Tongue (tissue), 2 donors: ENCODE data around the gene AHDC1. TPM values are rescaled to one million over a fixed set of nuclear protein-coding genes. Genes with fewer than 3 reads are reported as not detected.
"Not testable (repeated sequence)": the region's sequence is repeated elsewhere in the genome, so short reads cannot be mapped to it uniquely, and the experiment has no call there.

Experiments
- DNase-seq: peaks from one replicate; pipeline ENCODE4 v3.0.0-alpha.2; 2015
- total RNA-seq: library from RNA; depleted of rRNA; stranded (reverse); fragments of >200 nt; gene quantifications from one replicate; pipeline ENCODE4 v1.2.3, GENCODE V29; 2014

AHDC1 gene
- total RNA-seq, 1 donor from 2014 or later: 50.8 TPM

DNA sequence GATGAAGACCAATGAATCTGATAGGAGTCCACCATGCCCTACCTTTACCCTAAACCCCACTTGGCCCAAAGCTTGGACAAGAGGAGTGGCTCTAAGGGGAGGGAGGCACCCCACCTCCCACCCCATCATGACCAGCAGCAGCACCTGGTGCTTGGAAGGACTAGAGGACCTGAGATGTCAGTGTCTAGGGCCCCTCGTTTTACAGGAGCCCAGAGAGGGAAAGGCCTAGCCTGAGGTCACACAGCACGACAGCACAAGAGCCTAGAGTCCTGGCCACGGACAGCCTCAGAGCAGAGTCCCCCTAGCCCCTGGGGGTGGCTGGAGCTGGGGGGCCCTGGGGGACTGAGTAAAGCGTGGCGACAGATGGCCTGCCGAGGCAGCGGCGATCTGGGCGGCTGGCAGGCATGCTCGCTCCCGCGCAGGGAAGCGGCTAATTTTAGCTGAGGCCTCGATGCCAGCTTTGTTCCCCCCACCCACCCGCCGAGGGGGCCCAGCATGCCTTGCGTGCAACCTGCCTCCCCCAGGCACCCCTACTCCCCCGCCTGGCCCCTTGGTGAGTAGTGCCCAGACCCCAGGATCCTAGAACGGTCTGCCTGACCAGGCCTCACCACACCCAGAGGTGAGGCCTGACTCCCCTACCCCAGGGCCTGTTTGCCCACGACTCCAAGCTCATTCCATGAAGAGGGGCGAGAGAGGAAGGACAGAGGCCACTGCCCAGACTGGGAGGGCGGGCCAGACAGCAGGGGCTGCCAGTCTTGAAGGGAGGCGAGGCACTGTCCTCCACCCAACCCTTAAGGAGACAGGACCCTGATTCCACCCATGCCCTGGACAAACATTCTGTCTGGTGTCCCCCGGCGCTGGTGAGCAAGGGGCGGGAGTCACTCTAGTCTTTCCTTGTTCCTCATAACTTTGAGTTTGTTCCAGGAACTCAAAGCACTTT, 39.0 kb downstream of the AHDC1 start:
- DNase-seq: peak; percentile 87

- DNase-seq: no peak
Measured at GRCh38 chr1:27563591-27564471, 40.1 kb downstream of the AHDC1 start.

GRCh38 chr1:27563341-27563590, 40.7 kb downstream of the AHDC1 start:
- DNase-seq: no peak

DNA sequence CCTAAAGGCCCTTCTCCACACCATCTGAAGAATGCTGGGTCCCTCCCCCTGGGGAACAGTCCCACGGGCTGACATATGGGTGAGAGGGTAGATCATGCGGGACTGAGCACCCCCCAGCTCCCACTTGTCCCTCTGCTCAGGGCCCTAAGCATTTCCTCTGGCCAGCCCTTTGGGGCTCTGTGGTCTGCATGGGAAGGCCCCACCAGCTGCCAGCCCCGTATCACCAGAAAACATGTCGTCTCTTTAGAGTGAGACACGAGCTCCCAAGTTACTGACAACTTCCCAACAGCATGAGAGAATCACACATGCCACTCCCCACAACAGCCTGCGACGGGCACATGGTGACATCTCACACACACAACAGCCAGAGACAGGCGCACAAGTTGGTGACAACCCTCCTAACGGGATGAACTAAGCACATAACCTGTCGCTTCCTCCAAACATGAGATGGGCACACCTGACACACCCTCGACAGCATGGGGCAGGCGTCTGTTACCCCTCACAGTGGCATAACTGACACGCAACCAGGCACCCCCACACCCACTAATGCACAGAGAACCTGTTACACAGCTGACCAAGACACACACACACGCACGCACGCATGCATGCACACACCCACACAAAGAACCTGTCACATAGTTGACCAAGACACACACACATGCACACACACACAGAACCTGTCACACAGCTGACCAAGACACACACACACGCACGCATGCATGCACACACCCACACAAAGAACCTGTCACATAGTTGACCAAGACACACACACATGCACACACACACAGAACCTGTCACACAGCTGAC, 41.2 kb downstream of the AHDC1 start:
- no peak for DNase-seq

- no peak for DNase-seq
Measured at GRCh38 chr1:27562021-27562420, 41.9 kb downstream of the AHDC1 start.

DNA sequence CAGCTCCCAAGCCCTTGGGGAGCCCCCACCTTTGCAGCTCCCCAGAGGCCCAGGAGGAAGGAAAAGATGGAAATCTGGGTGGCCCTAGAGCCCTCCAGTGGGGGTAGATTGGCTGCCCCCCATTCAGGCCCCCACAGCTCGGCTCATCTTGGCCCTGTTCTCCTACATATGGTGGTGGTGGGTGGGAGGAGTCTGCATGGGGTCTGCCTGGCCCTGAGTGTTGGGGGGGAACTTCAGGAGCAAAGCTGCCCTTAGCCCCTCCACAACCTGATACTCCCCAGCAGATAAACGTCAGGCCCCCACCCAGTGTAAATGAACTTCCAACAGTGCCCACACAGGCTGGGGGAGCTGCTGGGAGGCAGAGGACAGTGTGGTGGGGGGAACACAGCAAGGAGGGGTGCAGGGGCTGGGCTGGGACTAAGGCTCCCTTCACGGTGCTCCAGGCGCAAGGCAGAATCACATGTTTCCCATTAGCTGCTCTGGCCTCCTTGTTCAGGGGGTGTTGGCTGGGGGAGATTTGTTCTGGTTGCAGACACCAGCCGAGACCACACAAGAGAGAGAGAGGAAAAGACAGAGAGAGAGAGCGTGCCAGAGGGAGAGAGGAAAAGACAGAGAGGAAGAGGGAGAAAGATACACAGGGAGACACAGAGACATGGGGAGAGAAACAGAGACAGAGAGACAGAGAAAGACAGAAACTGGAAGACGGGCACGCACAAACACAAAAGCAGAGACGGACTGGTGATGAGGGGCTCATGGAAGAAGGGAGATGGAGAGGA, 42.6 kb downstream of the AHDC1 start:
- DNase-seq: peak; percentile 89

GRCh38 chr1:27560268-27561123, 43.4 kb downstream of the AHDC1 start:
- DNase-seq: no peak

DNA sequence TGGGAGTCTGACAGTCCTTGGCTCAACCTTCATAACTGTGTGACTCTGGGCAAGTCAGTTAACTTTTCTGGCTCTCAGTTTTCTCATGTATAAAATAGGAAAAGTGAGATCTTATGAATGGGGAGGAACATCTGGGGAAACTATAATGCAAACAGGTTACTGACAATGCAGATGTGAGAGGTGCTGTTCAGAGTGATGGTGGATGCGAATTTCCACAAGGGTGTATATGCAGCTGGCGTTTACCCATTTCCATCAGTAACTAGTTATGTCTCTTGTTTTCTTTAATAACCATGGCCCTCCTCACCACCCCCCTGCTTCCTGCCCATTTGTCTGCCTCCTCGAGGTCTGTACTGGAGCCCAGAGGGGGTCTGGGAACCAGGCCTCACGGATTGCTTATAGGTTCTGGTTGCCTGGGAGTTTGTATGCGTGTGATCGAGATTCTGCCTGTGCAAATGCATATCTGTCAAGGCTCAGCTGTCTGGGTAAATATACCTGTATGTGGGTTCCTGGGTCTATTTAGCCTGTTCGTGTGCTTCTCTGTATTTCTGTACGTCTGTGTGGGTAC, 44.4 kb downstream of the AHDC1 start:
- DNase-seq: no peak

GRCh38 chr1:27557596-27558340, 46.2 kb downstream of the AHDC1 start:
- DNase-seq: peak; percentile 63

DNA sequence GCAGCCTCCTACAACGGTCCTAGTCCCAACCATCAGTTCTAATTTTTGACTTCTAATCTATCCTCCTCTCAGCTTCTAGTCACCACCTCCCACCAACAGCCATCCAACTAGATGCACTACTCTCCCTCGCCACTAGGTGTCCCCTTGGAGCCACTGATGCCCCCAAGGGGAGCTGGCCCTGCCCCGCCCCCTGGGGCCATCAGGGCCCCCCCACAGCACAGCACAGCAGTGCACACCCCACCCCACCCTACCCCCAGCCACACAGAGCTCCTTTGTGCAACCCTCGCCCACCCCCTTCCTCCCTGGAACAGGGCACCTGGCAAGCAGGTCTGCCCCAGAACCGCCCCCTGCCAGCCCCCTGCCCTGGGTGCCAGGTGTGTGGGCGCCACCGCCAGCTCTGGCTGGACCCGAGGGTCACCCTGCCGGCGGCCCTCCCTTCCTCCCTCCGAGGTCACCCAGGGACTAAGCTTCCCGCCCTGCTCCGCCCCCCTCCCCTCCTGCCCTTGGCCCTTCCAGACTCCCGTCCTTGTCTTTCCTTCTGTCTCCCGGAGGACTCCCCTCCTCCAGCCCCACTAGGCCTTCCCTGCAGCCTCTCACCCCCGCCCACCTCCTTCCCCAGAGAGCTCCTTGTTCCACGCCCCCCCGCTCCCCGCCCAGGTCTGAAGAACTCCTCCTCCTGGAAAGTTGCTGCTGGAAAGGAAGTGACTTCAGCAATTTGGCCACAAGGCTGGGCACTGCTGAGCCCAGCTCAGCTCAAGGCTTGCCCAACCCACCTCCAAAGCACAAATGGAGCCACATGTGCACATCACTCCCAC, 47.0 kb downstream of the AHDC1 start:
- DNase-seq: peak; percentile 86

- no peak for DNase-seq
Measured at GRCh38 chr1:27556435-27556780, 47.5 kb downstream of the AHDC1 start.

DNA sequence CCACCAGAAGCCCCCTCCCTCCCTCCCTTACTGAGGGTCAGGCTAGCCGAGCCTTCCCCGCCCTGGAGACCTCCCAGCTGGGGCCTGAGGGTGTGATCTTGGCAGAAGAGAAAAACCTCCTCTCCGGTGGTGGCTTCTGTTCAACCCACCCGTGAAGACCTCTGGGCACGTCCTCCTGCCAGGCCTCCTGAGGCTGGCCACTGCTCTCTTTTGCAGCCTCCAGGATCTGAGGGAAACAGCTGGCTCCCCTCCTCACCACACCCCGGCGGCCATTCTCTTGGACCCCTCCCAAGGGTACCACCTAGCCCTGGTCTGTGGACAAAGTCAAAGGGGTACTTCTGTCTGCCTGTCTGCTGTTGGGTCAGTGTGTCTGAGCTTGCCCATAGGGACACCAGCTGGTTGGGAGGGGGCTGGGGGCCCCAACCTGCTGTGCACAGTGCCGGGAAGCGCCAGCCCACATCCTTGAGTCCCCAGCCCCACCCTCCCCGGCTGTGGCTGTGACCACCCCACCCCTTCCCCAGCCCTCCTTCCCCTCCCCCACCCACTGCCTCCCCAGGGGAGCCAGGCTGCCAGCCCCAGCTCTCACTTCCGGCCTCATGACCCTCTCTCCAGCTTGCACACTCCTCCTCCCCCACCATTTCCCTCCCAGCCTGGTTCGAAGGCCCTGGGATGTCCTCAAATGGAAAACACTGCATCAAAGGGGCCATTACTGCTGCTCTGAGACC, 48.1 kb downstream of the AHDC1 start:
- DNase-seq: peak; percentile 57

GRCh38 chr1:27554759-27555699, 48.9 kb downstream of the AHDC1 start:
- no peak for DNase-seq

GRCh38 chr1:27554293-27554692, 49.7 kb downstream of the AHDC1 start:
- DNase-seq: no peak

DNA sequence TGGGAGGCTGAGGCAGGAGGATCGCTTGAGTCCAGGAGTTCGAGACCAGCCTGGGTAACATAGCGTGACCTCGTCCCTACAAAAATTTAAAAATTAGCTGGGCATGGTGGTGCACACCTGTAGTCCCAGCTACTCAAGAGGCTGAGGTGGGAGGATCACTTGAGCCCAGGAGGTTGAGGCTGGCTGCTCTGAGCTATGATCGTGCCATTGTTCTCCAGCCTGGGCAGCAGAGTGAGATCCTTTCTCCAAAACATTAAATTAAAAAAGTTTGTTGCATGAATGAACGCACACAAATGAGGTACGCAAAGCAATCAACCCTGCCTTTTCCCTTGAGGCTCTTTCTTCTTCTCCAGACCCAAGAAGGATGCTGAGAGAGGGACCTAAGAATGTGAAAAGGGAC, 50.1 kb downstream of the AHDC1 start:
- not testable (repeated sequence) for DNase-seq

DNA sequence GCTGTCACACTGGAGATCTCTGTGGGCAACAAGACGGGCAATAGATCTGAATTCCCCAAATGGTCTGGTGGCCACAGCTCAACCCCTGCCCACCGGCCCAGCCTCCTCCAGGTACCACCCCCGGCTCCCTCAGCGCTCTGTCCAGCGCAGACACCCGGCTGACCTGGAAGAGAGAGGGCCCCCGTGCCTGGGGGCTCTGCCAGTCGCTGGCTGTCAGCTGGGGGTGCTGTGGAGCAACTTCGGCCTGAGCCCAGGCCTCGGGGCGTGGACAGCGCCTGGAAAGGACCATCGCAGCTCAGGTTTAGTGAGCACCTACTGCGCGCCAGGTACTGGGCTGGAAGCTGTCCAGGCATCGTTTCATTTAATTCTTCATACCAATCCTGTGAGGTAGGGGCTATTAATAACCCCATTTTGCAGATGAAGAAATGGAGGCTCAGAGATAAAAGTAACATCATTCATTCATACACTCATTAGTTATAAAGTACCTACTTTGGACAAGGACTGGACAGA, 51.0 kb downstream of the AHDC1 start:
- no peak for DNase-seq

DNA sequence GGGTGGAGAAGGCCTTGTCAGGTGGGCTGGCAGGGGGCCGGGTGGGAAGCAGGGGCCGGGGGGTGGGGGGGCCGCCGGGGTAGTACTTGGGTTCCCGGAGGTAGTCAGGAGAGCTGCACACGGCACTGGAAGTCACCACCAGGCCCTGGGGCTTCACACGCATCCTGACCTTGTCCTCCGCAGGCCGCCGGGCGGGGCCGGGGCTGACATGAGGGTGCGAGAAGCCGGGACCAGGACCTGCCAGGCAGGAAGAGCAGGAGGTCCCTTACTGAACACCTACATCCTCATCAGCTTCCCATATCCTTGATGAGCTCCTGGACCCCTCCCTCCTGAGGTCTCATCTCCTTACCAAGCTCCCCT, 52.0 kb downstream of the AHDC1 start:
- DNase-seq: no peak
